HepG2 (cell line): ENCODE measurements around the gene ADGRL1. TPM values are rescaled to one million over a fixed set of nuclear protein-coding genes. Genes with fewer than 3 reads are reported as not detected.
A peak's percentile ranks its signal among the peaks of the same experiment; 100 is the strongest.

Experiments
- ASH2L ChIP-seq: fragments of 300-600, 200-600 bp; sonication (generic); IDR thresholded peaks from 2 replicates; pipeline ENCODE4 v1.7.0; 2017; ENCODE audit warnings: low read depth, mild to moderate bottlenecking, moderate library complexity, mixed read lengths, low read length; ENCODE audit not compliant: insufficient read length
- ERF ChIP-seq: IDR thresholded peaks from 2 replicates; pipeline ENCODE4 v1.6.1; 2018; ENCODE audit warnings: missing biosample characterization, missing genetic modification reagents
- ETV5 ChIP-seq: IDR thresholded peaks from 2 replicates; pipeline ENCODE4 v1.6.1; 2018; ENCODE audit warnings: missing biosample characterization, missing genetic modification reagents, inconsistent platforms, borderline replicate concordance
- FLYWCH1 ChIP-seq: sonication (generic); formaldehyde crosslinking; IDR thresholded peaks from 2 replicates; pipeline ENCODE4 v1.8.1; 2023; ENCODE audit warnings: mild to moderate bottlenecking, missing genetic modification reagents
- HNRNPL ChIP-seq: fragments of 200-400 bp; formaldehyde crosslinking; IDR thresholded peaks from 2 replicates; pipeline ENCODE4 v1.6.1; 2017; ENCODE audit warnings: mild to moderate bottlenecking, low read depth, low read length
- IKZF1 ChIP-seq: fragments of 450-650 bp; IDR thresholded peaks from 2 replicates; pipeline ENCODE4 v1.7.1; 2016
- KDM5B ChIP-seq: sonication (generic); formaldehyde crosslinking; IDR thresholded peaks from 2 replicates; pipeline ENCODE4 v1.4.0; 2020; ENCODE audit warnings: missing genetic modification reagents, mild to moderate bottlenecking, borderline replicate concordance
- MEF2D ChIP-seq: sonication (generic); formaldehyde crosslinking; IDR thresholded peaks from 2 replicates; pipeline ENCODE4 v1.5.1; 2020; ENCODE audit warnings: mild to moderate bottlenecking, missing genetic modification reagents
- MTA3 ChIP-seq: sonication (generic); formaldehyde crosslinking; IDR thresholded peaks from 2 replicates; pipeline ENCODE4 v1.4.0; 2020; ENCODE audit warnings: missing genetic modification reagents
- NFKB2 ChIP-seq: sonication (generic); formaldehyde crosslinking; IDR thresholded peaks from 2 replicates; pipeline ENCODE4 v1.4.0; 2020; ENCODE audit warnings: missing genetic modification reagents, borderline replicate concordance
- POGZ ChIP-seq: sonication (generic); formaldehyde crosslinking; IDR thresholded peaks from 2 replicates; pipeline ENCODE4 v1.4.0; 2020; ENCODE audit warnings: mild to moderate bottlenecking, missing genetic modification reagents
- POLR2G ChIP-seq: fragments of 200-400 bp; formaldehyde crosslinking; IDR thresholded peaks from 2 replicates; pipeline ENCODE4 v1.6.1; 2018; ENCODE audit warnings: mild to moderate bottlenecking, low read depth, low read length, moderate library complexity
- SIN3B ChIP-seq: fragments of 150-350 bp; IDR thresholded peaks from 2 replicates; pipeline ENCODE4 v1.6.1; 2014; ENCODE audit warnings: low read length
- SKI ChIP-seq: fragments of 450-650 bp; IDR thresholded peaks from one replicate; pipeline ENCODE4 v1.6.1; 2018; ENCODE audit warnings: mild to moderate bottlenecking; ENCODE audit not compliant: partially characterized antibody
- SOX5 ChIP-seq: IDR thresholded peaks from 2 replicates; pipeline ENCODE4 v1.6.1; 2016; ENCODE audit warnings: borderline replicate concordance
- SP1 ChIP-seq, 2 experiments: fragments of 450-650 bp in 1 of 2; sonication (generic) in 1 of 2; formaldehyde crosslinking in 1 of 2; IDR thresholded peaks; 2 replicates each; pipeline versions ENCODE4 v1.4.0 to v1.6.1; 2016 to 2020; ENCODE audit warnings: missing genetic modification reagents in 1 of 2
- SYNCRIP ChIP-seq: fragments of 200-400 bp; formaldehyde crosslinking; IDR thresholded peaks from 2 replicates; pipeline ENCODE4 v1.6.1; 2018; ENCODE audit warnings: mild to moderate bottlenecking, low read depth, low read length; ENCODE audit not compliant: insufficient read depth
- USF2 ChIP-seq, 2 experiments: sonication (generic) in 1 of 2; formaldehyde crosslinking in 1 of 2; IDR thresholded peaks; 2 replicates each; pipeline versions ENCODE4 v1.5.1 to v1.6.1; 2011 to 2020; ENCODE audit warnings: borderline replicate concordance in 1 of 2, low read depth in 1 of 2, low read length in 1 of 2, mild to moderate bottlenecking in 1 of 2, missing genetic modification reagents in 1 of 2, moderate library complexity in 1 of 2
- ZBTB26 ChIP-seq: IDR thresholded peaks from 2 replicates; pipeline ENCODE4 v1.6.1; 2016; ENCODE audit warnings: missing compliant biosample characterization, missing genetic modification reagents, borderline replicate concordance
- ZBTB38 ChIP-seq: sonication (generic); formaldehyde crosslinking; IDR thresholded peaks from 2 replicates; pipeline ENCODE4 v1.5.1; 2020; ENCODE audit warnings: mild to moderate bottlenecking, missing genetic modification reagents
- ZFX ChIP-seq: sonication (generic); formaldehyde crosslinking; IDR thresholded peaks from 2 replicates; pipeline ENCODE4 v1.4.0; 2020; ENCODE audit warnings: mild to moderate bottlenecking, low read depth, missing genetic modification reagents, moderate library complexity
- ZNF232 ChIP-seq: sonication (generic); formaldehyde crosslinking; IDR thresholded peaks from 2 replicates; pipeline ENCODE4 v1.4.0; 2020; ENCODE audit warnings: missing genetic modification reagents, borderline replicate concordance
- ZNF576 ChIP-seq: sonication (generic); formaldehyde crosslinking; IDR thresholded peaks from 2 replicates; pipeline ENCODE4 v1.4.0; 2020; ENCODE audit warnings: mild to moderate bottlenecking, missing genetic modification reagents
- ZNF597 ChIP-seq: sonication (generic); formaldehyde crosslinking; IDR thresholded peaks from 2 replicates; pipeline ENCODE4 v1.5.0; 2020; ENCODE audit warnings: missing genetic modification reagents
- ZNF737 ChIP-seq: sonication (generic); formaldehyde crosslinking; IDR thresholded peaks from 2 replicates; pipeline ENCODE4 v1.5.0; 2020; ENCODE audit warnings: missing genetic modification reagents, mild to moderate bottlenecking, borderline replicate concordance
- ZNF784 ChIP-seq: sonication (generic); formaldehyde crosslinking; IDR thresholded peaks from 2 replicates; pipeline ENCODE4 v1.5.1; 2020; ENCODE audit warnings: missing genetic modification reagents, mild to moderate bottlenecking, borderline replicate concordance
- ZSCAN9 ChIP-seq: IDR thresholded peaks from 2 replicates; pipeline ENCODE4 v1.6.1; 2016; ENCODE audit warnings: borderline replicate concordance
- polyA plus RNA-seq, 8 experiments: library from polyadenylated mRNA; depleted of rRNA in 3 of 8; stranded (reverse) in 7 of 8; unstranded in 1 of 8; fragments of >200 nt; fragmentation: Illumina TruSeq in 4 of 8; extraction: Trizol in 4 of 8; gene quantifications; 2 replicates each; pipeline versions ENCODE4 v1.2.1 to v1.2.3, GENCODE V29; 2011 to 2016; ENCODE audit warnings: low read depth in 4 of 8, missing spikeins in 1 of 8, mixed read lengths in 1 of 8; ENCODE audit not compliant: insufficient read depth in 1 of 8
- total RNA-seq, 5 experiments: library from RNA; depleted of rRNA; stranded (reverse); fragments of >200 nt; fragmentation: Illumina TruSeq; extraction: Trizol; gene quantifications; 2 replicates each; pipeline ENCODE4 v1.2.3, GENCODE V29; 2016; ENCODE audit warnings: low read depth in 1 of 5

The ADGRL1 gene
- total and polyA plus RNA-seq, 2 of the 13 experiments (the other 11 are each of a cell fraction or from before 2014, with no cell fraction given): 0.49 to 1.7 TPM

- TF ChIP-seq USF2 (IDR thresholded peaks at IDR 0.05; ENCODE audit: low read depth, low read length) (no peak), USF2 (CRISPR knock-in tag; IDR thresholded peaks at IDR 0.05; ENCODE audit: borderline replicate concordance) (no peak), SIN3B (no peak), ZNF597 (CRISPR knock-in tag) (no peak), ZNF784 (no peak), ZBTB38 (no peak), ZNF232 (CRISPR knock-in tag) (no peak), ZBTB26 (CRISPR knock-in tag) (no peak), SOX5 (no peak), ZSCAN9 (no peak), FLYWCH1 (CRISPR knock-in tag) (no peak), MEF2D (CRISPR knock-in tag) (no peak), NFKB2 (CRISPR knock-in tag) (no peak), ERF (CRISPR knock-in tag) (no peak), SYNCRIP (no peak), HNRNPL (no peak), ZFX (CRISPR knock-in tag) (no peak), IKZF1 (no peak), MTA3 (CRISPR knock-in tag) (no peak), POLR2G (no peak), ZNF737 (CRISPR knock-in tag) (no peak), ETV5 (CRISPR knock-in tag) (no peak), KDM5B (CRISPR knock-in tag) (no peak), ASH2L (no peak), ZNF576 (CRISPR knock-in tag) (no peak), POGZ (CRISPR knock-in tag) (no peak), SP1 (IDR thresholded peaks at IDR 0.05) (no peak), SP1 (CRISPR knock-in tag; IDR thresholded peaks at IDR 0.05) (peak; percentile 77), SKI (peak; percentile 52)
Observed at GRCh38 chr19:14117668-14118164, 88.3 kb downstream of the ADGRL1 start, which contains the start of gene PRKACA (continued).
